ENCODE results near the gene SLAMF8. TPM values are rescaled to one million over a fixed set of nuclear protein-coding genes. Genes with fewer than 3 reads are reported as not detected.
A peak's percentile ranks its signal among the peaks of the same experiment; 100 is the strongest.

The SLAMF8 gene
- total RNA-seq, 1 experiment from 2014 or later: not detected

DNA sequence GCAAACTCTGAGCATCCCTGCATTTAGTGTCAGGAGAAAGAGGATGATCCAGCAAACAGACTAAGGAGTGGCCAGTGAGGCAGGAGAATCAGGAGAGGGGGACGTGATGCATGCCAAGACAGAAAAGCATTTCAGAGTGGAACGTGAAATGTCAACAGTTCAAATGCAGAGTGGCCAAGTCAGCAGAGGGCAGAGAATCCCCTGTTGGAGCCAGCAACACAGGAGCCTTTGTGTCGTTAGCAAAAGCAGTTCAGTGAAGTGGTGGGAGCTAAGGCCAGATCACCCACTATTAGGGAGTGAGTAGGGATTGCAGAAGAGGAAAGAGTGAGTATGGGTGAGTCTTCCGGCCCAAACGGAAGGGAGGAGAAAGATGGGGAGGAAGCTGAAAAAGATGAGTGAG lies 31.1 kb upstream of the SLAMF8 start:
- POLR2A ChIA-PET: no interaction called here
- Histone ChIP-seq H3K4me1 (peaks cover 8% of the 10 kb centered on the region), H3K36me3 (ENCODE audit: control insufficient read depth, insufficient read depth, low read length) (no peaks in the 10 kb centered on the region), H3K9me3 (no peaks in the 10 kb centered on the region), H3K4me3 (ENCODE audit: low read depth, low read length) (no peak overlapping the region), H3K27me3 (replicated peaks; ENCODE audit: control insufficient read depth, insufficient read depth, low read length) (no peaks in the 10 kb centered on the region)
- Mint-ChIP-seq H3K4me3 (ENCODE audit: unreplicated experiment) (no peak overlapping the region), H3K27ac (ENCODE audit: unreplicated experiment) (no peak overlapping the region), H3K4me1 (ENCODE audit: low read depth, unreplicated experiment) (peaks cover 7% of the 10 kb centered on the region), H3K36me3 (ENCODE audit: insufficient read depth, unreplicated experiment) (no peaks in the 10 kb centered on the region), H3K9me3 (ENCODE audit: unreplicated experiment) (no peaks in the 10 kb centered on the region), H3K27me3 (ENCODE audit: insufficient read depth, unreplicated experiment) (peaks cover 13% of the 10 kb centered on the region)
- BruUV-seq (replicated peaks): no TSS peak
- TF ChIP-seq, protein P1, sequence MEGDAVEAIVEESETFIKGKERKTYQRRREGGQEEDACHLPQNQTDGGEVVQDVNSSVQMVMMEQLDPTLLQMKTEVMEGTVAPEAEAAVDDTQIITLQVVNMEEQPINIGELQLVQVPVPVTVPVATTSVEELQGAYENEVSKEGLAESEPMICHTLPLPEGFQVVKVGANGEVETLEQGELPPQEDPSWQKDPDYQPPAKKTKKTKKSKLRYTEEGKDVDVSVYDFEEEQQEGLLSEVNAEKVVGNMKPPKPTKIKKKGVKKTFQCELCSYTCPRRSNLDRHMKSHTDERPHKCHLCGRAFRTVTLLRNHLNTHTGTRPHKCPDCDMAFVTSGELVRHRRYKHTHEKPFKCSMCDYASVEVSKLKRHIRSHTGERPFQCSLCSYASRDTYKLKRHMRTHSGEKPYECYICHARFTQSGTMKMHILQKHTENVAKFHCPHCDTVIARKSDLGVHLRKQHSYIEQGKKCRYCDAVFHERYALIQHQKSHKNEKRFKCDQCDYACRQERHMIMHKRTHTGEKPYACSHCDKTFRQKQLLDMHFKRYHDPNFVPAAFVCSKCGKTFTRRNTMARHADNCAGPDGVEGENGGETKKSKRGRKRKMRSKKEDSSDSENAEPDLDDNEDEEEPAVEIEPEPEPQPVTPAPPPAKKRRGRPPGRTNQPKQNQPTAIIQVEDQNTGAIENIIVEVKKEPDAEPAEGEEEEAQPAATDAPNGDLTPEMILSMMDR (IDR thresholded peaks at IDR 0.05; ENCODE audit: insufficient read depth in 1 of 2, low read depth in 1 of 2, low read length in 1 of 2, severe bottlenecking in 1 of 2, unreplicated experiment in 1 of 2): no peak
- intact Hi-C loops (cut with micrococcal nuclease; ENCODE audit: unreplicated experiment): loop anchor here (5.0 kb wide), 1 partner anchor 42 kb away; no protein-coding TSS in a partner anchor
- no peak for DNase-seq
- CTCF ChIA-PET: interaction anchor here (5.1 kb wide), 1 partner anchor 211 kb away, joined by 68 read pairs; no protein-coding TSS in a partner anchor

- no peaks in the 10 kb centered on the region for H3K9me3 Mint-ChIP-seq (ENCODE audit: unreplicated experiment)
- BruUV-seq (replicated peaks): no TSS peak
- TF ChIP-seq, protein P1 (IDR thresholded peaks at IDR 0.05; ENCODE audit: insufficient read depth in 1 of 2, low read depth in 1 of 2, low read length in 1 of 2, severe bottlenecking in 1 of 2, unreplicated experiment in 1 of 2): peak; percentile 69 to 84
Observed at GRCh38 chr1:159798893-159799292, 27.8 kb upstream of the SLAMF8 start.

DNA sequence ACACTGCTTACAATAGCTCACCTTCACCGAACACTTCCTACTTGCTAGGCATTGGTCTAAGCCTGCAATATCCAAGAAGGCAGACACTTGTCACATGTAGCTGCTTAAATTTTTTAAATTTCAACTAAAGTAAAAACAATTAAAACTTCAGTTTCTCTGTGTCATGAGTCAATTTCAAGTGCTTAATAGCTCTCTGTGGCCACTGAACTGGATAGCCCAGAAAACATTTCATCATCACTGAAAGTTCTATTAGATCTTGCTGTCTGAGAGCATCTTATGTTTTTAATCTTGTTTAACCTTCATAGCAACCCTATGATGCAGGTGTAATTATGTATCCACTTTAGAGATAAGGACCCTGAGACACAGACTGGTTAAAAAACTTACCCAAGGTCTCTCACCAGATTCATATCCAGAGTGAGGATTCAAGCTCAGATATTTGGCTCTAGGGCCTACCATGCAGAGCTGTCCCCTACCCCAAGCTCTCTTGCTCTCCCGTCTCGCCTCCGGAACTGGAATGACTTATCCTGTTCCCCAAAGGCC lies 27.2 kb upstream of the SLAMF8 start:
- Histone ChIP-seq H3K4me1 (no peaks in the 10 kb centered on the region), H3K36me3 (ENCODE audit: control insufficient read depth, insufficient read depth, low read length) (no peaks in the 10 kb centered on the region), H3K9me3 (no peaks in the 10 kb centered on the region), H3K4me3 (ENCODE audit: low read depth, low read length) (no peak overlapping the region), H3K27me3 (replicated peaks; ENCODE audit: control insufficient read depth, insufficient read depth, low read length) (no peaks in the 10 kb centered on the region)
- no TSS peak for BruUV-seq (replicated peaks)
- H3K36me3 Mint-ChIP-seq (ENCODE audit: insufficient read depth, unreplicated experiment): no peaks in the 10 kb centered on the region
- H3K27me3 Mint-ChIP-seq (ENCODE audit: insufficient read depth, unreplicated experiment): peaks cover 13% of the 10 kb centered on the region
- no peak for DNase-seq
- no peaks in the 10 kb centered on the region for H3K9me3 Mint-ChIP-seq (ENCODE audit: unreplicated experiment)
- H3K4me1 Mint-ChIP-seq (ENCODE audit: low read depth, unreplicated experiment): no peaks in the 10 kb centered on the region
- CTCF ChIA-PET: interaction anchor here (0.6 to 5.1 kb wide), 26 partner anchors 10 to 231 kb away, joined by 3 to 75 read pairs (median 5); partner anchors contain the start of genes DUSP23 and IGSF9
- H3K4me3 Mint-ChIP-seq (ENCODE audit: unreplicated experiment): no peak overlapping the region
- H3K27ac Mint-ChIP-seq (ENCODE audit: unreplicated experiment): no peak overlapping the region
- POLR2A ChIA-PET: interaction anchor here (0.7 kb wide), 1 partner anchor 146 kb away, joined by 3 read pairs; no protein-coding TSS in a partner anchor
- intact Hi-C loops (cut with micrococcal nuclease; ENCODE audit: unreplicated experiment): loop anchor here (1.0 to 5.0 kb wide), 5 partner anchors 19 to 145 kb away; partner anchors contain the start of genes DUSP23 and IGSF9
- TF ChIP-seq, protein P1 (IDR thresholded peaks at IDR 0.05; ENCODE audit: insufficient read depth in 1 of 2, low read depth in 1 of 2, low read length in 1 of 2, severe bottlenecking in 1 of 2, unreplicated experiment in 1 of 2): no peak

More at GRCh38 chr1:159798893-159799292, 27.8 kb upstream of the SLAMF8 start:
- H3K36me3 ChIP-seq (ENCODE audit: control insufficient read depth, insufficient read depth, low read length): no peaks in the 10 kb centered on the region
- POLR2A ChIA-PET: interaction anchor here (0.6 to 0.7 kb wide), 2 partner anchors 67 to 147 kb away, joined by 3 read pairs; no protein-coding TSS in a partner anchor
- CTCF ChIA-PET: interaction anchor here (0.6 to 5.1 kb wide), 27 partner anchors 9 to 232 kb away, joined by 3 to 75 read pairs (median 5); partner anchors contain the start of genes DUSP23 and IGSF9
- H3K27me3 ChIP-seq (replicated peaks; ENCODE audit: control insufficient read depth, insufficient read depth, low read length): no peaks in the 10 kb centered on the region
- no peak overlapping the region for H3K4me3 ChIP-seq (ENCODE audit: low read depth, low read length)
- no peaks in the 10 kb centered on the region for H3K9me3 ChIP-seq
- no peaks in the 10 kb centered on the region for H3K4me1 ChIP-seq
- Mint-ChIP-seq H3K4me3 (ENCODE audit: unreplicated experiment) (no peak overlapping the region), H3K4me1 (ENCODE audit: low read depth, unreplicated experiment) (no peaks in the 10 kb centered on the region), H3K27ac (ENCODE audit: unreplicated experiment) (no peak overlapping the region), H3K36me3 (ENCODE audit: insufficient read depth, unreplicated experiment) (no peaks in the 10 kb centered on the region), H3K27me3 (ENCODE audit: insufficient read depth, unreplicated experiment) (peaks cover 14% of the 10 kb centered on the region)
- intact Hi-C loops (cut with micrococcal nuclease; ENCODE audit: unreplicated experiment): loop anchor here (1.0 to 5.0 kb wide), 6 partner anchors 19 to 208 kb away; partner anchors contain the start of genes DUSP23 and IGSF9
- DNase-seq: peak; percentile 78 to 79
